GM21360 (cell line): Measurements from ENCODE around the gene TANC1.

Source experiments
- ATAC-seq: cut with Tn5 transposase; IDR thresholded peaks from one replicate; pipeline ENCODE4 v1.9.1; 2021; ENCODE audit warnings: mild to moderate bottlenecking, moderate library complexity; ENCODE audit not compliant: unreplicated experiment

The TANC1 gene

GRCh38 chr2:159185401-159186130 is 217.1 kb downstream of the TANC1 start:
- peak; percentile 74 for ATAC-seq

- no peak for ATAC-seq
Measured at GRCh38 chr2:159186462-159186861, 218.0 kb downstream of the TANC1 start.

- ATAC-seq, result no peak
Measured at GRCh38 chr2:159187106-159187505, 218.7 kb downstream of the TANC1 start.

DNA sequence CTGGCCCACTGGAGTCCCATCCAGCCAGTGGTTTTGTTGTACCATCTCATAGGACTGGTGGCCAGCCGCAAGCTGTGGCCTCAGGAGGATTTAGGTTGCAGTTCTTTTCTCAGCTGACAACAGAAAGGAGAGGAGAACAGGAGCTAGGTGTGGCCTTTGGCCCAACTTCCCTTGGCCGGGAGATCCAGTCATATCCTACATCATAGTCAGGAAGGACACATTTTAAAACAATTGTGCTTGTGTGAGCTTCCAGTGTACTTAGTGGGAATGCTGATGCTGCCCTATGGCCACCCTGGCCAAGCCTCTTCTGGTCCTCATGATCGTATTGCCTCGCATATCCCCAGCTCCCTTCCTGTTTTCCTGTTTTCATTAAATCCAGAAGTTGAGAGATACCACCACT is 220.0 kb downstream of the TANC1 start:
- ATAC-seq, result no peak

GRCh38 chr2:159192371-159192918 is 224.0 kb downstream of the TANC1 start:
- no peak for ATAC-seq

DNA sequence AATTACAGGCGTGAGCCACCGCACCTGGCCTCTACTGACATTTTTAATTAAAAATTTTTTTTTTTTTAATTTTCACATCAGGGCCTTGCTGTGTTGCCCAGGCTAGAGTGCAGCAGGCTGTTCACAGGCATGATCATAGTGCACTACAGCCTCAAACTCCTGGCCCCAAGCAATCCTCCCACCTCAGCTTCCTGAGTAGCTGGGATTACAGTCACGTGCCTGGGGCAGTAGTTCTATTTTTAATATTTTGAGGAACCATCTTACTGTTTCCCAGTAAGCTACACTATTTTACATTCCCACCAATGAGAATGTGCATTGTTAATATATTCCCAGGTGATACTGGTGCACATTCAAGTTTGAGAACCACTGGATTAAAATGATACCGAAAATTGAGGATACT is 225.4 kb downstream of the TANC1 start:
- no peak for ATAC-seq

DNA sequence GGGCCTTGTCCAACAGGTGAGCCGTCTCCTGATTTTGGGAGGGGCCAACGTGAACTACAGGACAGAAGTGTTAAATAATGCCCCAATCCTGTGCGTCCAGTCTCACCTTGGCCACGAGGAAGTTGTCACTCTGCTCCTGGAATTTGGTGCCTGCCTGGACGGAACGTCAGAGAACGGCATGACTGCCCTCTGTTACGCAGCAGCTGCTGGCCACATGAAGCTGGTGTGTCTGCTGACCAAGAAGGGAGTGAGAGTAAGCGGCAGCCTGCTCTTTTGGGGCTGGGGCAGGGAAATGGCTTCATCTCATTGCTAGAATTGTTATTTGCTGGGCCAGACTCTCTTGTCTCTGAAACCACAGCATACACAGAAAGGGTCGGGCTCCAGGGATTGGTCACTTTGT is 225.8 kb downstream of the TANC1 start:
- no peak for ATAC-seq

- no peak for ATAC-seq
Measured at GRCh38 chr2:159195697-159196096, 227.3 kb downstream of the TANC1 start.

DNA sequence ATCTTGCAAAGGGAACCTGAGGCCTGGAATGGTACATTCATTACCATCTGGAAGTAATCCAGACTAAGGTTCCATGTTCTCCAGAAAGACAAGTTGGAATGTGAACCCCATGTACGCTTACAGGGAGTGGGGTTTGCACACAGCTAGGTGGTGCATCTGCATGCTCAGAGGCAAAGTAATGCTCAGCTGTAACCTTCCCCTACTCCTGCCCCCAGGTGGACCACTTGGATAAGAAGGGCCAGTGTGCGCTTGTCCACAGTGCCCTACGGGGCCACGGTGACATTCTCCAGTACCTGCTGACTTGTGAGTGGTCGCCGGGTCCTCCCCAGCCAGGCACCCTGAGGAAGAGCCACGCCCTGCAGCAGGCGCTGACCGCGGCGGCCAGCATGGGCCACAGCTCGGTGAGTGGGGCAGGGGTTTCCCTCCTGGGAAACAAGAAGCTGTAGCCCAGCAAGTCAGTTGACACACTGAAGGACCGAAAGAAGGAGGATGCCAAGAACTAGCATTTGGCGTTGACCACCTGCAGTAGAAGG is 228.0 kb downstream of the TANC1 start:
- ATAC-seq, result no peak

DNA sequence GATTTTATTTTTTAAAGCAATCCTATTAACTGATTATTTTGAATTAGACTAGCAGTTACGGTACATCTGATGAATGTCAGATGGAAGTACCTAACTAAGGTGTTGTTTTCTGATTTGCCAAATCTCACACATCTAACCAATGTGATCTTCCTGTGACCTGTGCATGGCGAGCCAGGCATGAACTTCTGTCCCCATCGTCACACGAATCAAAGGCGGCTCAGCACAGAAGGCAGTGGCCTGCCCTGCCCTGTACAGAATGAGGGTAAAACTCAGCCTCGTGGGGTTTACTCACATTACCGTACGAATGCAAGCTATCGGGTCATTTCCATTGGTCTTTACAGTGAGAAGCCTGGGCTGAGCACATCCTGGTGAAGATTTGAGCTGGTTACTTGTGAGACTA is 230.8 kb downstream of the TANC1 start:
- no peak for ATAC-seq

DNA sequence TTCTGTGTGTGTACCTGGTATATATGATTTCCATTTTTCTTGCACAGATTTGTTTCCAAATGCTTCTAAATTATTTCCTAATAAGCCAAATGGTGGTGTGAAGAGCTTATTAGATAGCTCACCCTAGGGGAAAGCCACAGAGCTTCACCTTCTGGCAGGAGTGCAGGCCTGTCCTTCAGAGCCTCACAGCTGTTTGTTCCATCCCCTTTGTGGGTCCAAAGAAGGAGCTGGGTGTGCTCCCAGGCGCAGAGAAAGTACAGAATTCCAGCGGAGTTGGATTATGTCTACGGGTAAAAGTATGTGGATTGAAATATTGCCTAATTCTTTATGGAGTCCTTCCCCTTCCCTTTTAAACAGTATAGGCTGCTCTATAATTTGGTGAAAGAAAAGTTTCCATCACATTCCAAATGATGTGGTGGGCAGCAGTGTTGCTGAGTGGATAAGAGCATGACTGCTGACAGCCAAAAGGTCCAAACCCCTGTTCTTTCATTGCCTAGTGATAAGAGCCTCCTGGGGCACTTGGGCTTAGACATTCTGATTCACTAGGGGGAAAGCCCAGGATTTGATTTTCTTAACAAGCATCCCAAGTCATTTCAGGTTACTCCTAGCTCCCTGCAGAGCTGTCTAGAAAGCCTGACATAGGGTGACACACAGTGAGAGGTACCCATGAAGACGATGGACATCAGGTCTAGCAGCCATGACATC is 231.5 kb downstream of the TANC1 start:
- ATAC-seq, result no peak

DNA sequence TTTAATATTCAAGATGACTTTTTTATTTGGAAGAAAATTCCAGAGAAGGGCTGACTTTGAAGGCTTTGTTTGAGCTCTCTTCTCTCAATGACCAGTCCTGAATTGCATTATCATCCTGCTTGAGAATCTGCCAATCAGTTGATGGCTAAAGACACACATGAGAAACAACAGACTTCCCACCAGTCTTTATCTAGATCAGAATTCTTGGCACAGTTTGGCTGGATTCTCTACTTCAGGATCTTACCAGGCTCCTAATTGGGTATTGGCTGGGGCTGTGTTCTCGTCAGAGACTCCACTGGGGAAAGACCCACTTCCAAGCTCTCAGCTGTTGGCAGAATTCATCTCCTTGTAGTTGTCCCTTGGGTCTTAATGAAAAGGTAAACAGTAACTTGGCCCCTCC is 232.1 kb downstream of the TANC1 start:
- ATAC-seq, result no peak

DNA sequence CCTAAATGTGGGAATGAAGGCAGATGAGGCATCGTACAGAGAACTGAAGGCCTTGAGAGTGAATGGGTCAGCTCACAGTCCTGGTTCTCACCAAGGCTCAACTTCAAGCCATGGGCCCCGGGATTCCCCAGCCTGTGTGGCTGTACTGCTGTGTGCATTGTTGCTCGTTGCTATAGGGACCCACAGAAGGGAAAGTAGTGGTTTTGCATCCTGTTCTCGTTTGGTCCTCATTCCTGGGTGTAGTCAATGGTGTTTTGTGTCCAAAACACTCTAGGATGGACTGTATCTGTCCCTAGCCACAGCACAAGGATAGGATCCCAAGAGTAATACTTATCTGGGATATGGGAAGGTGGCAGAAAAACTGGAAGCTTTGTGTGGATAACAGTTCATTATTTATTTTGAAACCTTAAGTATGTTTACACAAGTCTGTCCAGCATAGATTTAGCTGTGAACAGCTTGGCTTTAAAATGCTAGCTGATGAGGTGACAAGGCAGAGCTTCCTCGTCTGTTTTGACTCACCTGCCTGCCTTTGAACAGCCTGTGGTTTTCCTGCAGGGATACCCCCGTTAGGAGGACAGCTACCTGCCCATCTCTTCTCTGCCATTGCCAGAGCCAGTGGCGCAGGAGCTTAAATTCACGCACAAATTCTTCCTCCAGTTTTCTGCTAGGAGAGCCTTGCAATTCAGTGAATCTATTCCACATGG is 233.1 kb downstream of the TANC1 start:
- ATAC-seq, result peak; percentile 99

- no peak for ATAC-seq
Measured at GRCh38 chr2:159202568-159203071, 234.2 kb downstream of the TANC1 start.

- no peak for ATAC-seq
Measured at GRCh38 chr2:159204381-159205144, 236.1 kb downstream of the TANC1 start.

- no peak for ATAC-seq
Measured at GRCh38 chr2:159206736-159207380, 238.4 kb downstream of the TANC1 start.

DNA sequence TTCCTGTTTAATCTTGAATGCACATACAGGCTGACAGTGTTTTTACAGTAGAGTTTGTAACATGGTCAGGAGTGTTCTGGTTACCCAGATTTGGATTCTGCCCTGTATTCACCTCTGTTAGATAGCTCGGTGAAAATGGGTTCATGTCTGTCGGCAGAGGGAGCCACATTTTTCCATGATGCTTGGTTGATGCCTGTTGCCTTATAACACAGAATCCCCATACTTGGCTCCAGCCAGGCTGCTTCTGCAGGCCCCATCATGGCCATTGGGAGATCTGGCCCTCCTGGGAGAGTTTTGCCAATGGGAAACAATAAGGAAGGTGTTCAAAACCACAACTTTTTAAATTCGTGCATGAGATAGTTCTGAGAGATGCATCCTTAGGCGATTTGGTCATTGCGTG is 240.0 kb downstream of the TANC1 start:
- ATAC-seq, result no peak

DNA sequence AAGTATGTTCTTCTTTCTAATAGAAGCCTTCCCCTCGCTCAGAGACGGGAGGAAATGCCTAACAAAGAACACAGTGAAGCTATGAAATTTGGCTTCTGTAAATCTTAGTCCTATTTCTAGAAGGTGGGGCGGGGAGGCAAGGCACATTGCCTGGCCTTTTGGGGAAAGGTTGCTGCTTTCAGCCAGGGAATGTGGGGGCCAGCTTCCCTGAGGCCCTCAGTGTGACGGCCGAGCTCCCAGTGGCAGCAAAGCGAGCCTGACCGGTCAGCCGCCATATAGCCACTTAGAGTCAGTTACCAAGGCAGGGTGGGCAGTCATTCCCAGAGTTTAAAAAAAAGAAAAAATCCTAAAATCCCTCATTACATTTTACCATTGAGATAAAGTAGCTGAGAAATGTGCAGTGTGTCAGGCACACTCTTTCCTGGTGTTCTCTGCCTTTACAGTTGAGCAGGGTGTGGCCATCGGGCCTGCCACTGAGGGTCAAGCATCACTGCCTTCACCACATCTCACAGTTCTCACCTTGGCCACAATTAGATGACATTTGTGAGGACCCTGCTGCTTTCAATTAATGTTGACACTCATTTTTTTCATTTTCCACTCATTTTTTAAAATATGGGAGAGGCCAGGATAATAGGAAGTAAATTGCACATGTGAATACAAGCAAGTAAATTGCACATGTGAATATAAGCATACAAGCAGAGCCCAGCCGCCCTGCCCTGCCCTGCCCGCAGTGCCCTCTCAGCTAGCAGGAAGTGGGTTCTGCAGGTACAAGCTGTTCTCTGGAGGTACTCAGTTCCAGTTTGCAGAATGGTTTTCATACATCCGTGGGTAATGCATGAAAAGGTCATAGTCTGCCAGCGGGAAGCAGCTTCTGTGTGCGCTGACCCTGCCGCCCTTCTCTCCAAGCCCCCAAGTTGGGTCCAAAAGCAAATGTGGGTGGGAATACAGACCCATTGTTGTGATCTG is 241.2 kb downstream of the TANC1 start:
- ATAC-seq, result no peak
